CD4-positive, alpha-beta T cell treated with Interleukin-17A for 4 hours (primary cell): ENCODE results near the gene AMOTL1.

Experiments
- DNase-seq: peaks from one replicate; pipeline ENCODE4 v3.0.0-alpha.2; 2020; ENCODE audit warnings: mixed read lengths

AMOTL1 gene

DNA sequence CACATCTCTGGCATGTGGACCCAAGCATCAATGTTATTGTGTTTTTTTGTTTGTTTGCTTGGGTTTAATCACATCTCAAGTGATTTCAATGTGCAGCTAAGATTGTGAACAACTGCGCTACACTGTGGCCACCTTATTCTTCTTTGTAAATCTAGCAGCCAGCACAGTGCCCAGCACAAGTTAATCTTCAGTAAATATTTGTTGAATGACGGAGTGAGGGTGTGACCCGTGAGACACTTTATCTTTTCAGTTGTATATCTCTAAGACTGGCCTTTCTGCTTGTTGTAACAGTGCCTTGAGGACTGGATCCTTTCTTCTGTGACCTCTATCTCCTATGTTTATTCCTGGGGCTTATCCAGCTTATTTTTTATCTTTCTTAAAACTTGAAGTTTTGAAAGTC, 21.4 kb upstream of the AMOTL1 start:
- no peak for DNase-seq

DNA sequence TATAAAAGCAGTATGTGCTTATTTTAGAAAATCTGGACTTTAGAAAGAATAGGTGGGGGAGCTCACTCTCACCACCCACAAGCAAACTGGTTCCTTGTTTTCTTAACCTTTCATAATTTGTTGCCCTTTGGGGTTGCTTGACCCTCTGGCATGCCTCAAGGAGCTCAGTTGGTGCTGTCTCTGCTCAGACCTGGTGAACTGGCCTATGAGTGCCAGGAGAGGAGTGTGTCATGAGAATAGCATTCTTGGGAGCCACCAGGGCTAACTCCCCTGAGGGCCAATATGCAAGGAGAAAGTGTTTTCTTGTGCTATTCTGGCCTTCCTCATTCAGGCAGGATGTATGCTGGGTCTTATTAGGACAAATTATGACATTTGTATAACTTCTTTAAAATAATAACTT, 21.0 kb upstream of the AMOTL1 start:
- DNase-seq = no peak

DNA sequence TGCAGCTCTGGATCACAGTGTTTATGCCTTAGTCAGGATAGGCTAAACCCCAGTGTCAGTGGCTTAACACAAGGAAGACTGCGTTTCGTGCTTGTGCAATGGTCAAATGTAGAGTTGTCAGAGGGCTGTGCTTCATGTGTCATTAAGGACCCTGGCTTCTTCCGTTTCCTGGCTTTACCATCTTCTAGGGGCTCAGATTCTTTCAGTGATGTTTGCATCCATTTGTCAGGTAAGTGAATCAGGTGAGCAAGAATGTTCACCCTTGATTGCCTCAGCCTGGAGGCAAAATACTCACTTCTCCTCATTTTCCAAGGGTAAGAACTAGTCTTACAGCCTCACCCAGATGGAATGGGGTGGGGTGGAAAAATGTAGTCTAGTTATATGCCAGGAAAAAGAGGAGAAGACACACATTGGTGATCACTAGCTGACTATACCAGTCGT, 20.5 kb upstream of the AMOTL1 start:
- no peak for DNase-seq

DNA sequence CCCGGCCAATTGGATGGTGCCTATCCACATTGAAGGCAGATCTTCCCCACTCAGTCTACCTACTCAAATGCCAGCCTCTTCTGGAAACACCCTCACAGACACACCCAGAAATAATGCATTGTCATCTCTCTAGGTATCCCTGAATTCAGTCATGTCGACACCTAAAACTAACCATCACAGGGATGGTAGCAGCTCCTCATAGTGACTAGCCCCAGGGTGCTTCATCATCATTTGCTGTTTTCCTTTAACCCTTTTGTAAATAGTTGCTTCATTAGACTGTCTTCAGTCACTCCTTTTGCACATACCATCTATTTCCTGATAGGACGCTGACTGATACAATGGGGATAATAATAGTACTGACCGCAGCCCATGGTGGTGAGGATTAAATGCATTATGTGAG, 18.8 kb upstream of the AMOTL1 start:
- DNase-seq = no peak

DNA sequence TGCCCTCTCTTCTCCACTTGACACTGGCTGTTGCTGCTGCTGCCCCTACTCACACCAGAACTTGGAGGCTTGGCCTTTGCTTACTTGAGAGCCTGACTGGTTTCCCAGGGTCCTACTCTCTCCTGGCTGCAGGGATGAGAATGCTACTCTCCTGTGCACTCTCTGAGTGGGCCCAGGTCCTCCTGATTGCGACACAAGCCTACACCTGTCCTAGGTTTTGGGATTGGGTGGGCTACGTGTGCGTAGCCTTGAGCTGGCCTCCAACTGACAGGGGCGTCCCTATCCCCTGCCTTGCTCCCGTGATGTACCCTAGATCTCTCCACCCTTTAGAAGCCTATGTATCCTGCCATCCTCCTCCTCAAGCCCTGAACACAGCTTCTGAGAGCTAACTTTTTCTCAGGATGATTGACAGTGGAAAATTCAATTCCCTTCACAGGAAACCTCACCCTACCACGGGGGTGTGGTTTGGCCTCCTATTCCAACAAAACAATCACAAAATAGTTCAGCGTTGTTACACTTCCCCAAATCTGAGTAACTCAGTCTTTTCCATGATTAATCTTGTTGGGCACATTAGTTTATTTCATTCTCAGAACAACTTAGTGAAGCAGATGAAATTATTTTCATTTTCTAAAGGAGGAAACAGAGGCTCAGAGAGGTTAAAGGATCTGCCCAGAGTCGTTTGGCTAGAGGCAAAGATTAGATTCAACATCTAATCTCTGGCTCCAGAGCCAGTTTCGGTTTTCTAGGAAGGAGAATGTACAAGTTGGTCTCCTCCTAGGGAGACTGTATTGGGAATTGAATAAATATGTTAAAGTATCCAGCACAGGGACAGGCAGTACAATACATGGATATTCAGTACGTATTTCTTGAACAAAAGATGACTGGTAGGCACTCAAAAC, 17.6 kb upstream of the AMOTL1 start:
- DNase-seq = no peak

DNA sequence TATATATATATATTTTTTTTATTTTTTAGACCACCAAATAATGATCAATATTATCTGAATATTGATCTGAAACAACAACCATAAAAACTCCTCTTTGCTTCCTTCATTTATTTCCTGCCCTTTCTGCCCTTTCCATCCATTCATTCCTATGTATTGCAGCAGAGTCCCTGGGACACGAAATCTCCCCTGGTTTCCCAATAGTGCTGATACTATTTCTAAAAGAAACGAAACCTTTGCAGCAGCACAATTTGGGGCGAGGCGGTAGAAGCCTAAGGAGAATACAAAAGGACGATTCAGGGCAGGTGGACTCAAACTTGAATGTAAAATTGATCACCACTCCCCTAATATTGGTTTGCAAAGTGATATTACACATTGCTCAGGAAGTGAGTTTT, 16.9 kb upstream of the AMOTL1 start:
- DNase-seq = no peak

DNA sequence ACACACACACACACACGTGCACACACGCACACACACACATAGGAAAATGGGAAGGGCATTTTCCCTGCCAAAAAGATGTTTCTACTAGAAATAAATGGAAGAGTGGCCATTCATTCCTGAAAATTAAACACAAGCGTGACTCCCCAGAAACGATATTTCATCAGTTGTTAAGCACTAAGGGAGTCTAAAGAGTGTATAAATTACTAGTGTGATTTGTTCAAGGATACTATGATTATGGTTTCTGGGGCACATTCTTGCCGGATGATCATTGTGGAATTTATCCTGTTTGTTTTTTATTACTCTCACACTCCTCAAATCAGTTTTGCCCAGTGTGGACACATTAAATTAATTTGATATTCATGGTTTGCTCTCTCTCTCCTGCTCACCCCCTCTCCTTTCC, 16.4 kb upstream of the AMOTL1 start:
- no peak for DNase-seq

DNA sequence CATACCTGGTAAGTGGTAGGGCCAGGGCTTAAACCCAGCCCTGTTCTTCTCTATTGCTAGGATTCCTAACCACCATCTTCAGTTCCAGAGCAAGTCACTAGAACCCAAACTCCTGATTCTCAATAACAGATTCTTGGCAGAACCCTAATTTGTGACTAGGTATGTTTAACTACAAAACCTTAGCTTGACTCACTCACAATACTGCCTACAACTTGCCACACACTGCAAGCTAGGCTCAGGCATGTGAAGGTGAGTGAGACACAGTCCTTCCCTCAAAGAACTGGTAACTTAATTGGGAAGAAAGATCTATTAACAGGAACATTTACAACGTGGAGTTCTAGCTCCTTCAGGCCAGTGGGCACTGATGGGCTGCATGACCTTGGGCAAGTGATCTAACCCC, 14.5 kb upstream of the AMOTL1 start:
- DNase-seq = no peak

DNA sequence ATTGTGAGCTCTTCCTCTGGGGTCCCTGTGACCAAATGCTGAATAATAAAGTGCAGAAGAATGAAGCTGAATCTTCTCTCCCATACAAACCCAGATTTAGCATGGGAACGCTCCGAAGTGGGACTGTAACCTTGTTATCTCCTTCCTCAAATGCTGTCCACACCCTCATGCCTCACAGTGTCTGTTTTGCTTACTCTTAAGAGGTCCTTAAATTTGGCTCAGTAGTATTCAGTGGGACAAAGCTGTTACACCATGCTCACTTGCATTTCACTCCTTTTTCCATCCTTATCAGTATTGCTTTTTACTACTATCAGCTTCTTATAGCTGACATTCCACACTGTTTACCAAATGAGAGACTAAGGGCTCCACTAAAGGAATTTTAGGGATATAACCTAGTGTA, 13.8 kb upstream of the AMOTL1 start:
- DNase-seq = no peak

DNA sequence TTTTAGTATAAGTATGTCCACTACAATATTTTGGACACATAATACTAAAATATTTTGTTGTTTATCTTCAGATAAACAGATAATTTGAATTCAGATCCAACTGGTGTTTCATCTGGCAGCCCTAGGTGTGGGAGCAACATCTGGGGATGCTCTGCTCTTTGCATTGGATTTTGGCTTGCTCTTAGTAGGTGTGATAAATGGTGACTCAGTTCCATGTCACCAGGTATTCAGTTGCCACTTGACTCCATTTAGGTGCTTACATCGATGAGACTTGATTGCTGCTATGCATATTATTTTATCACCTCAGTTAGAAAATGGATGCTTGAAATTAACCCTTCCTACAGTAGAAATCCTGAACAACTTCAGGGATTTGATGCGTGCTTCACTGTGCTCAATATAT, 13.3 kb upstream of the AMOTL1 start:
- no peak for DNase-seq

DNA sequence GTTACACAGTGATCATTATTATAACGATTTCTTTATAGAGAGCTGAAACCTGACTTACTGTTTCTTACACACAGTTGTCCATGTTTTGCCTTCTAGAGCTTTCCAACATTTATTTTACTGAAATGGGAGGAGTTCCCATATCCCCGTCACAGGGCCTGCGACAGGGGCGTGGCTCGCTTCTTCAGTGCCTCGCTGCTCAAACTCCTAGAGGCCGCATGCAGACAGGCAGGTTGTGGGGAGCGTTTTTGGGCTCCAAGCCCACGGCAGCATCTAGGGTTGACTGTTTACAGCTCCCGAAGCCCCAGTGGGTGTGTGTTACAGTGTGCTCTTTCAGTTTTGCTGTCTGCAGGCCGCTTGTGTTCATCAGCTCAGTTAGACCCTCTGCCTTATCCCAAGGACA, 12.7 kb upstream of the AMOTL1 start:
- DNase-seq = no peak

DNA sequence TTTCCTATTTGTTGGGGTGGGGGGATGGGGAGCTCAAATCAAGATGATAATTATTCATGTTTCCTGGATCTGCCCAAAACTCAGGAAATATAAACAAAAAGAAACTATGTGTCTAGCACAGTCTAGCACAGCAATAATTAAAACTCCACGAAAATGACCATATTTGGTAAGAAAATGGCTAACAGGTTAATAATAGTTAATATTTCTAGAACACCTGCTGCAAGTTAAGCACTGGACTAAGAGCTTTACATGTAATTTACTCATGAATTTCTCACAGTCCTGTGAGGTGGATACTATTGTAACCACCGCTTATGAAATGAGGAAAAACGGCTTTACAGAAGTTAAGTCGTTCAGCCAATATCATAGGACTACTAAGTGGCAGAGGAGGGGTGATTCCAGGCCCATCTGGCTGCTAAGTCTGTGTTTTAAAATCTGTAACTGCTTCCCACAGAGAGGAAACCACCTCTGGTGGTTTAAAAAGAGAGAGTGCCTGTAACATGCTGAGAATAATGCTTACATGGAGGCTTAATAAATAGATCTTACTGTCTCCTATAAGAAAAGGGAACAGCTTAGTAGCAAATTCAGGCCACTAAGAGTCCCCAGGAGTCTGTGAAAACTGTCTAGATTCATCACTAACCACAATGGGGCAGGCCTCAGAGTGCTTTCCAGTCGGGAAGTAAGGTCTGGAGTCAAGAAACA, 11.0 kb upstream of the AMOTL1 start:
- DNase-seq = no peak

DNA sequence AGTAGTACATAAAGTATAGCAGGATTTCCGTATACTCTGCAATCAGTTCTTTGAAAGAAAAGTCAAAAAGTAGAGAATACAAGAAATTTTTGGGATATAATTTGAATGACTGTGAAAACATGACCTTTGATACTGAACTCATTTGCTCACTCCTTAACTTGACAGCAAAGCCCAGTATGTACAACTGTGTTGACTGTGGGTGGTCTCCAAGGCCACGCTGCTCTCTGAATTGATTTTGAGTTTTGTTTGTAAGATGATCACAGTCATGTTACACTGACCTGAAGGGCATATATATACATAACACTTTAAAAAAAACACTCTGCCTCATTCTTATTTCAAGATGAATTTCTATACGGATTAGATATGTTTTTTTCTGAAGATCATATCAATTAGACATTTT, 9.5 kb upstream of the AMOTL1 start:
- no peak for DNase-seq

DNA sequence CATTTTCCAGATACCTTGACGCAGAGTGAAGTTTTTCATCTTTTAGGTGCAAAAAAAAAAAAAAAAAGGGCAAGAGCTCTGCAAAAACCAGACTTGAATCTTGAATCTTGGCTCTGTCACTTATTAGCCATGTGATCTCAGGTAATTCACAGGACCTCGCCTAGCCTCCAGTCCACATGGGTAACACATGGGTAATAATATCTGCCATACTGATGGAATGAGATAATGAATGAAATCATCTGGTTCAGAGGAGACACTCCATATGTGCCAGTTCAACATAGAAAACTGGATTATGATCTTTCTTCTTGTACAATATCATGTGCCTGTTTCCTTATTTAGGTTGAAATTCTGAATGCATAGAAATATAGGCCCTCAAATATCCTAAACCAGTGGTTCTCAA, 8.6 kb upstream of the AMOTL1 start:
- DNase-seq = no peak

DNA sequence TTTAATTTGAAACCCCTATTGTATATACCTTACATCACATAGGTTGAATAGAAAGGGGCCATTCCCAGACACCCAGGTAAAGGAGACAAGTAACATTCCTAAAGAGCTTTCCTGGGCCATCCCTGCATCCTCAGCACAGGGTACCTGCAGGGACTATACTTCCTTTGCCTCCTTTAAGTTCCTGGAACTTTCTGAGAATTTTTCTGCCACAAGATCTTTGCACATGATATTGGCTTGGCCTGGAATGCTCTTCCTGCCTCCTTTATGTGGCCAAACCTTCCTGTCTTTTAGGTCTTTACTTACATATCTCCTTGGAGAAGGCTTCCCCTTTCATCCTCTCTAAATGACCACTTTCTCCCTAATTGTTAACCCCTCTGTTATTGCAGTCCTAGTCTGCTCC, 7.9 kb upstream of the AMOTL1 start:
- no peak for DNase-seq

DNA sequence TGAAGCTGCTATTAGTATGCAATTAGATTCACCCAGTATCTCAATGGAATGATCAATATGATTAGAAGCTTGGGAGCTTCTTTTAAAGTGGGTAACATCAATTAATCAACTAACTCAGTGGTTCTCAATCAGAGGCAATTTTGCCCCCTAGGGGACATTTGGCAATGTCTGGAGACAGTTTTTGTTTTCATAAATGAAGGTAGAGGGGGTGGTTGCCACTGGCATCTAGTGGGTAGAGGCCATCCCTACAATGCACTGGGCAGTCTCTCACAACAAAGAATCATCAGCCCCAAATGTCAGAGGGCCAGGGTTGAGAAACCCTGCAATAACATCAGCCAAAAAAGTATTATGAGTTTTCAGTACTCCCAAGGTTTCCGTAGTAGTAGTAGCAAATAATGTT, 5.9 kb upstream of the AMOTL1 start:
- no peak for DNase-seq

DNA sequence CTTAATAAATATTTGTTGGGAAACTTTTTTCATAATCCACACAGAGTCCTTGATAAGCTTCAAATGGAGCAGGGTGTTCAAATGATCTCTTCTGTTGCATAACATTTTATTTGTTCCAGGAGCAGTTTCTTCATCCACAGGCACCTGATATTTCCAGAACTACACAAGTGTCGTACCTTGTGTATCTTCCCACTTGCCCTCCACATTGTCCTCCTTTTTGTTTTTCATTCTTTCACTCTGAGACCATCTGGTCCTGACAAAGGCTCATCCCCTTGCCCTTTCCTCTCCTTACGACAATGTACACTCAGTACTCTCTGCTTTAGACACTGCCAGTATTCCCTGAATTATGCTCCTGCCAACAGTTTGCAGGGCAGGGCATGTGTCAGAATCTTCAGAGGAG, 5.2 kb upstream of the AMOTL1 start:
- no peak for DNase-seq

DNA sequence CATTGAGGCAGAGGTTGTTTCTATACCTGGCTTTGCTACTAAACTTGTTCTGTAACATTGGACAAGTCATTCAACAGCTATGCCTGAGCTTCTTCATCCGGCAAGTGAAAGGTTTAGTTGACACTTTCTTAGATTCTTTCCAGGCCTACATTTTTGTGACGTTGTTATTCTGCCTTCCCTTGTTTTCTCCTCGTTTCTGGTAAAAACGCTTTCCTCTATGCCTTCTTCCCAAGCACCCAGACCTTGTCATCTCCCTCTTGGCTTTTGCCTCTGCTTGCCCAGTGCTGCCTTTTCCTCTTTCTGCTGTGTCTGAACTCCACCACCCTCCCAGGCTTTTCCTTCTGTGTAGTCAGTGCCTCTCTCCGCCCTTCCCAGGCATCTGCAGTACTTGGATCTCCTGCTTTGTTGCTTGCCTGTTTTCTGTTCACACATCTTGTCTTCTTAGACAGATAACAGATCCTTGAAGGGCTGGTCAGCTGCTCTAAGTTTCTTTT, 1.4 kb upstream of the AMOTL1 start:
- DNase-seq = no peak

DNA sequence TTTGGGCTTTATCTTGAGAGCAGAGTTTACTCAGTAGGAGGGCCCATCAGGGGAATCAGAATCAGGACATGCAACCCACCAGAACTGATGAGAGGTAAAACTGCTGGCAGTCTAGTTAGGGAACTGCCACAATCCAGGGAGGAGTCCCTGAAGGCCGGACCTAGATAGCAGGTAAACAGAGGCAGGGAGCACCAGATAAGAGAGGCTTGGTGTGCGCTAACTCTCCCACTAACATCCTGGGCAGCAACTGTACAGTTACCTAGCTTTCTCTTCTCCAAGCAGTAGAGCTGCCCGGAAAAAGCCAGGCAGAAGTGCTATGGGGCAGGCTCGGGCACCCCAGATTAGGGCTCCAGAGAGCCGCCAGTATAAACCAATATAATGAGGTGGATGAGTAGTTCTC, 865 bp upstream of the AMOTL1 start:
- no peak for DNase-seq

DNA sequence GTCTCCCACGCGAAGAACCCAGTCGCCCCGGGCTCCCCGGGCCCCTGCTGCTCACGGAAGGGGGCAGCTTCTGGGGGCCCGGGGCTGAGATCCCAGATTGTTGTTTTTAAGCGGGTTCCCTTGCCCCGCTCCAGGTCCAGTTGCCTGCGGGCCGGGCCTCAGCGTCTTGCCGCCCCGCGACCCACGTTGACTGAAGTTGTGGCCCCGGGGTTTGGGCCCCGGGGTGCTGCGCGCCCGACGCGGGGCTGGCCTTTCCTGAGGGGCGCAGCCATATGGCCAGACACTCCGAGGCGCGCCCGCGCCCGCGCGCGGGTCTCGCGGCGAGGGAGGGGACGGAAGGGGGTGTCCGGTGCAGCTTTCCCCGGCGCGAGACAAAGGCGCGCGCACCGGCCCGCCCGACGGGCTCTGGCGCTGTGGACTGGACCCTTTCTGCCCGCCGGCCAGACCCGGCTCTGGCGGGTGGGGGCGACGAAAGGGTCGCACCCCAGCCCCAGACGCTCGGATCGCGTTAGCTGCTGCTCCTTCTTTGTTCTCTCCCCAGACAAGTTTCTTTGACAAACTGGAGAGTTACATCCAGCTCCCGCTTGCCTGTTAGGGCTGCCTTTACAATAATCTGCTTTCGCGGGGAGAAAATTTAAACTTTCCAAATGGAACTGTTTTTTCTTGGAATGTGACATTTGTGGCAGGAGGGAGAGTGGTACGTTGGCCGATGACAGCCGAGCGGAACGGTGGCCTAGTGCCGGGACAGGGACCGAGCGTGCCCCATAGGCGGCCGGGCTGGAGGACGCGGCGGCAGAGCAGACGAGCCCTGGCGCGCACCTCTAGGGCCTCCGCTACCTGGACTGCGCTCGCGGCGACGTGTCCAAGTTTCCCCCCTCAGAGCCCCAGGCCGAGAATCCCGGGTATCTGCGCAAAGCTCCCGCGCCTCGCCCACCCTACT, 716 bp downstream of the AMOTL1 start:
- DNase-seq = no peak

DNA sequence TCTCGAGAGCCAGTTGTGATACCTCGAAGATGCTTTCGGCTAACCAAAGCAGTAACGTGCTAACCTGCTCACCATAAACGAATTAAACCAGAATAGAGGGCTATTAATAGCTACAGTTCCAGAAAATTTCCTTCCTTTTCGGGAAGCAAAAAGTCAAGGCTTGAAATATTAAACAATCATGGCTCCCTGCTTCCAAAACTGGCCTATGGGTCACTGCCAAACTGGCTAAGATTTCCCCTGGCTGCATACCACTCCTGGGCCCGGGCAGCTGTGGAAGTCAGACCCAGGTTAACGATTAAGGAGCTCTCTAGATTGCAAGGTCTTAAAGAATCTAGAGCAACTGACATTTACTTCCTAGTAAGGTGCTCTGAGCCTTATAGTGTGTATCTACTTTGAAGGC, 1.7 kb downstream of the AMOTL1 start:
- no peak for DNase-seq

DNA sequence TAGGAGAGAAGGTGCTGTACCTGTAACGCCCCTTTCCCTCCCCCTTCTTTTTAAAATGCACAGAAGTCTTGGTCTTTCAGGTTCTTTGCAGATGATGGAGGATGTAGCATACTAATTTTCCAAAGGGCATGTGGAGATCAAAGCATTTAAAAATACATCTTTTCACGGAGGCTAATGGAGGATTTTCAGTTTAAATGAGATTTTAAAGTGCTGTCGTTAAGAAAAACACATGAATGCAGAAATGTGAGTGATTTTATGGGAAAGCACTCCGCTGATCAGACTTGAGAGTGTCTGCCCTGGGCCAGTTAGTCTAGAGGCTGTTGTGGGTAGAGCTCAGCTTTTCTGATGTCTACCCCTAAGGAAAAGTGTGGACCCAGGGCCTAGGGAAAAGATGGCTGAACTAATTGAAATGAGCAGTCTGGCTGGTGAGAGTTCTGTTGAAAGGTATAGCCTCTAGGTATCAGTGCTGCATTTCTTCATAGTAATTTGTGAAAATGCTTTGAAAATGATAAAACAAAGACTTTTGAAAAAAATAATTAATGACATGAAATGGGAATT, 2.5 kb downstream of the AMOTL1 start:
- DNase-seq = no peak

DNA sequence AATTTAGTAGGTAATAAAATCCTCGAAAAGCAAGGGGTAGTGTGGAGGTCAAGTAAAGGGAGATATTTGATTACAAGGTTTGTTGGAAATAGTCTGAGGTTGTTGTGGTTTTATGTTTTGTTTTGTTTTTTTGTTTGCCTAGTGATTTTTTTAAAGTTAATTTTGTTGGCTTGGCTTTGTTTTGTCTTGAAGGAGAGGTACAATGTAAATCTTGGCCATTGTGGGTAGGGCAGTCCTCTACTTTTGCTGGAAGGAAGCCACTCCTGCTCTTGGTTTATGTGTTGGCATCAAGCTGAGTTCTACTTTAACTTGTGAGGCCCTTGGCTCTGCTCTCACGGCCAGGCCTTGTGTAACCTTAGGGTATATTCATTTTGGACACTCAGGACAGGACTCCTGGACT, 3.2 kb downstream of the AMOTL1 start:
- DNase-seq = no peak
